Measurements from ENCODE around the gene ATL3.

GRCh38 chr11:63682066-63683021 lies 11.2 kb upstream of the ATL3 start:
- TF ChIP-seq POLR2A (IDR thresholded peaks at IDR 0.05) (no peak), CTCF (IDR thresholded peaks at IDR 0.05) (no peak)

Data from lower leg skin (tissue), 3 donors.